Activated CD8-positive, alpha-beta memory T cell treated with anti-CD3 and anti-CD28 coated beads, Interleukin-2, amount 10 ng/mL, durations not matched to agents 7 days and 5 days (primary cell): ENCODE data around the gene KRTAP4-3. TPM values are rescaled to one million over a fixed set of nuclear protein-coding genes. Genes with fewer than 3 reads are reported as not detected.
"Not testable (repeated sequence)": the region's sequence is repeated elsewhere in the genome, so short reads cannot be mapped to it uniquely, and the experiment has no call there.

Source experiments
- ATAC-seq: fragments of 150-1000 bp; cut with Tn5 transposase; one replicate; pipeline ENCODE4 v1.10.0; 2021; ENCODE audit warnings: moderate library complexity
- CTCF ChIA-PET: fragments of 350-600 bp; sonication (Branson Sonifier 250); formaldehyde crosslinking; loops from one replicate; lab custom pipeline; 2021; ENCODE audit warnings: antibody characterized with exemption; lab: Charles Lee
- DNase-seq: peaks from one replicate; pipeline ENCODE4 v3.0.0-alpha.2; 2020
- H3K27ac Mint-ChIP-seq: one replicate; pipeline ENCODE4 v1.8.0; 2021; ENCODE audit warnings: mild to moderate bottlenecking, mixed read lengths
- H3K27me3 Mint-ChIP-seq: one replicate; pipeline ENCODE4 v1.8.0; 2021; ENCODE audit warnings: mixed read lengths
- H3K36me3 Mint-ChIP-seq: one replicate; pipeline ENCODE4 v1.8.0; 2021; ENCODE audit warnings: mild to moderate bottlenecking, mixed read lengths
- H3K4me1 Mint-ChIP-seq: one replicate; pipeline ENCODE4 v1.8.0; 2021; ENCODE audit warnings: mixed read lengths
- H3K4me3 Mint-ChIP-seq: one replicate; pipeline ENCODE4 v1.8.0; 2021; ENCODE audit warnings: mild to moderate bottlenecking, moderate library complexity, mixed read lengths
- H3K9me3 Mint-ChIP-seq: one replicate; pipeline ENCODE4 v1.8.0; 2022; ENCODE audit warnings: low read depth, mixed read lengths
- total RNA-seq, 2 experiments: library from RNA; stranded (reverse); gene quantifications; one replicate each; pipeline ENCODE4 v1.2.3, GENCODE V29; 2021

The KRTAP4-3 gene
- total RNA-seq, 2 experiments from 2014 or later: not detected

DNA sequence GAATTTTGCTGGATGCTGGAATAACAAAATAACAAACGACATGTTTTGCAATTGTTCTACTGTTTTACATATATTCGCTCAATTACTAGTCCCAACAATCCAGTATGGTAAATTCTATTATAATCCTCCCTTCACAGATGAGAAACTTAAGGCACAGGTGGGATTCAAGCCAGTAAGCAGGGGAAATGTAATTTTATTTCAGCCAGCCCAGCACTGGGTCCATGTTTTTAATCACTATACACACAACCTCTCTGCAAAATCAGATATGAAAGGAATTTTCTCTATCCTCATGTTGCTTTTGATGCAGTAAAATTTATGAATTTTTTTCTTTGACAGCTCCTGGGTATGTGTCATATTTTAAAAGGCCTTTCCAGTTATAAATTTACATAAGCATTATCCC, 22.8 kb downstream of the KRTAP4-3 start:
- no peak for DNase-seq
- peaks cover 13% of the 10 kb centered on the region for H3K9me3 Mint-ChIP-seq
- no peak overlapping the region for H3K27ac Mint-ChIP-seq
- peaks cover 2% of the 10 kb centered on the region for H3K27me3 Mint-ChIP-seq
- no peaks in the 10 kb centered on the region for H3K4me1 Mint-ChIP-seq
- ATAC-seq: no peak
- peaks cover 4% of the 10 kb centered on the region for H3K36me3 Mint-ChIP-seq
- CTCF ChIA-PET: no interaction called here
- no peak overlapping the region for H3K4me3 Mint-ChIP-seq

DNA sequence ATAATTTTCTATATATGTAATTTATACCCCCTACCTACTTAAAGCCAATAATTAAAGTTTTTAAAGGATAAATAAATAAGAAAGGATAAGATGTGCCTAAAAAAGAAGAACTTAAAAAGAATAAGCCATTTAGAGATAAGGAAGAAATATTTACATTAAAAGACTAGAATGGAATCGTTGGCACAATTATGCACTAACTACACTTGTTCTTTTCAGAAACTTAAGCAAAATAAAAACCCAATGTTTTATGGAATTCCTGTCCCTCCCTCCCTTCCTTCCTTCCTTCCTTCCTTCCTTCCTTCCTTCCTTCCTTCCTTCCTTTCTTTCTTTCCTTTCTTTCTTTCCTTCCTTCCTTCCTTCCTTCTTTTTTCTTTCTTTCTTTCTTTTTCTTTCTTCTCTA, 23.2 kb downstream of the KRTAP4-3 start:
- Mint-ChIP-seq H3K4me1 (no peaks in the 10 kb centered on the region), H3K27me3 (peaks cover 2% of the 10 kb centered on the region), H3K27ac (no peak overlapping the region), H3K4me3 (no peak overlapping the region), H3K36me3 (peaks cover 4% of the 10 kb centered on the region), H3K9me3 (peaks cover 13% of the 10 kb centered on the region)
- no peak for ATAC-seq
- DNase-seq: no peak
- CTCF ChIA-PET: no interaction called here

- H3K4me3 Mint-ChIP-seq: no peak overlapping the region
- peaks cover 7% of the 10 kb centered on the region for H3K36me3 Mint-ChIP-seq
- ATAC-seq (no peak), DNase-seq (no peak)
- no peaks in the 10 kb centered on the region for H3K4me1 Mint-ChIP-seq
- CTCF ChIA-PET: no interaction called here
- no peak overlapping the region for H3K27ac Mint-ChIP-seq
- H3K9me3 Mint-ChIP-seq: peaks cover 19% of the 10 kb centered on the region
- H3K27me3 Mint-ChIP-seq: peaks cover 4% of the 10 kb centered on the region
Measured at GRCh38 chr17:41141361-41141760, 26.7 kb downstream of the KRTAP4-3 start.

DNA sequence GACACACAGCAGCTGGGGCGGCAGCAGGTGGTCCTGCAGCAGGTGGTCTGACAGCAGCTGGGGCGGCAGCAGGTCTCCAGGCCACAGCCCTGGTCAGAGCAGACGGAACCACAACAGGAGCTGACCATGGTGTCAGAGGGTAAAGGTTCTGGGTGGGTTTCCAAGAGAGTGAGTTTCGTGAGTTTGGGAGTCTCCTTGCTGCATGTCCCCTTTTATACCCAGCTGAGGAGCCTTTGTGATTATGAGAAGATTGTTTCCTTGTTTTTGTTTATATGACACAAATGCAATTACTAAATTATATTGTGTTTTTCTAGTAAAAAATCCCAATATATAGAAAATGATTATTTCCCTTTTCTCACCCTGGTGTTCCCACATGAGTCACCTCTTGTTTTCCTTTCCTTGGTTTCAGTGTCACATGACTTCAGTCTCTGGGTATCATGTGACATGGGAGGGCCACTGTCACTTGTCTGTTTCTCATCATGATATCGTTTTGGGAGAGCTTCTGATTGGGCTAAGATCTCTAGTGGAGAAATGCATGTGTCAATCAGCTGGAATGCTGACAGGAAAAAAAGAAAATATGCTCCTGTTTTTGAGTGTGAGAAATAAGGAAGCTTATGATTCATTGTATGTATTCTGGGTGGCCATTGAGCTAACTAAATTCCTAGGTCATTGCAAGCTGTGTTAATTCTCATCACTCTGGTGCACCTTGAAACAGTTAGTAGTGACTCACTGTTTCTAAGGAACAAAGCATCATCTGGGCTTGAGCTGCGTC, 27.5 kb downstream of the KRTAP4-3 start, which contains the start of gene KRTAP4-6:
TSS of gene KRTAP4-6 (minus strand) at position 185 of the 772 bp plus-strand sequence. CDS start at position 128, 57 bp downstream.
- Mint-ChIP-seq H3K27me3 (peaks cover 4% of the 10 kb centered on the region), H3K9me3 (peaks cover 19% of the 10 kb centered on the region), H3K4me1 (no peaks in the 10 kb centered on the region), H3K4me3 (no peak within 1 kb of the TSS), H3K27ac (no peak within 1 kb of the TSS), H3K36me3 (peaks cover 7% of the 10 kb centered on the region)
- DNase-seq (no peak), ATAC-seq (no peak)
- CTCF ChIA-PET: no interaction called here

DNA sequence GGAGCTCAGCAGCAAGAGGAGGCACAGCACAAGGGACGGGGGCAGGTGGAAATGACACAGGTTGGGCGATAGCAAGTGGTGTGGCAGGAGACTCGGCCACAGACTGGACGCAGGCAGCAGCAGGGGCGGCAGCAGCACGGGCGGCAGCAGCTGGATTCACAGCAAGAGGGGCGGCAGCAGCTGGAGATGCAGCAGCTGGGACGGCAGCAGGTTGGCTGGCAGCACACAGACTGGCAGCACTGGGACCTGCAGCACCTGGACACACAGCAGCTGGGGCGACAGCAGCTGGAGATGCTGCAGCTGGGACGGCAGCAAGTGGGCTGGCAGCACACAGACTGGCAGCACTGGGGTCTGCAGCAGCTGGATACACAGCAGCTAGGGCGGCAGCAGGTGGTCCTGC, 28.2 kb downstream of the KRTAP4-3 start:
- H3K4me3 Mint-ChIP-seq, H3K36me3 Mint-ChIP-seq, DNase-seq, H3K4me1 Mint-ChIP-seq, H3K27ac Mint-ChIP-seq, H3K27me3 Mint-ChIP-seq, ATAC-seq, CTCF ChIA-PET: not testable (repeated sequence)
- H3K9me3 Mint-ChIP-seq: peaks cover 19% of the 10 kb centered on the region

DNA sequence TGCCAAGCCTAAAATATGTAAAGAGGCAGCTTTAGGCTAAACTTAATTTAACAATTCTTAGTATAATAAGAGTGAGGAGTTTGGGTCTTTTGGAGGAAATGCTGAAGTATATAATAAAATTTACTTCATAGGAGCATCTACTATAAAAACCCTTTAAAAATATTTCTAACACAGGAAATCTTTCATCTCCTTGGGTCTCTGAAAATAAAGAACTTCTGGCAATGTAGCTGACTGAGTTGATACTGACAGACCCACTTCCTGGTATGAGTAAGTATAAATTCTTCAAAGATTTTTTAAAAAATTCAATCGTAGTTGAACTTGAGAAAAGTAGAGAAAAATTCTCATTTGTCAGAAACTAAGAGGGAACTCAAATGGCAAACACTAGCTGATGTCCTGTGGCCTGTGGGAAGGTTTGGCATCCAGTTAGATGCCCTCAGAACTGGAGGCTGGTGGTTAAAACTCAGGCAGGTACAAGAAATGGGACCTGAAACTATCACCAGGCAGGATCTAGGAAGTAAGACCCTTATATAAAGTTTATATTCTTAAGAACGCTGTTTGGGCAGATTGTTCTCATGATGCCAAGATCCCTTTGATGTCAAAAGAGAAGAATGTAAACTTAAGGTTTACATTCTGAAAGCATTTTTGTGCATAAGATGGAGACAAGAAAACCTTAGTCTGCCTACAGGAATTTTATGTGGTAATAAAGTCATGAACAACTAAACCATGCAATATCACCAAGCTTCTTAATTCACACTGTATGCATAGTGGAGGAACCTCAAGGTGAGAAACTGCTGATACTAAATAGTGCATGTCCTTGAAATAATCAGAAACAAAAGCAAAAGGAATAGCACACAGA, 33.9 kb downstream of the KRTAP4-3 start:
- DNase-seq (no peak), ATAC-seq (no peak)
- CTCF ChIA-PET: no interaction called here

DNA sequence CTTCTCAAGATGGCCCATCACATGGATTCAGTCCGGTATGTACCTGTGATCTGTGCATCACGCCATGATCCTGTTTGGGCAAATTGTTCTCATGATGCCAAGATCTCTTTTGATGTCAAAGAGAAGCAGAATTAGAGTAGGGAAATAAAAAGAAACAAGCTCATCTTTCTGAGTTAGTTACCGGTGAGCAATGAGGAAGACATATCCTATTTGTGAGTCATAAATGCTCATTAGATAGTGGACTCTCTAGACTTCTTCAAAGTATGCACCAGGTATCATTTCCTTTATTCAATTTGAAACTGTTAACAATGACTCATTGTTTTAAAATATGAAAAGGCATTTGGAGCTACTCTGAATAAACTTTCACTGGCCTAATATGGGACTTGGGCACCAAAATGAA, 36.0 kb downstream of the KRTAP4-3 start:
- no peak for DNase-seq
- no peak for ATAC-seq
- Mint-ChIP-seq H3K4me1 (no peaks in the 10 kb centered on the region), H3K27ac (no peak overlapping the region), H3K27me3 (peaks cover 11% of the 10 kb centered on the region), H3K4me3 (no peak overlapping the region), H3K36me3 (no peaks in the 10 kb centered on the region), H3K9me3 (no peaks in the 10 kb centered on the region)
- CTCF ChIA-PET: no interaction called here

More for the DNA sequence above, 33.9 kb downstream of the KRTAP4-3 start:
- H3K27me3 Mint-ChIP-seq: peaks cover 9% of the 10 kb centered on the region
- H3K4me3 Mint-ChIP-seq: no peak overlapping the region
- no peaks in the 10 kb centered on the region for H3K4me1 Mint-ChIP-seq
- H3K36me3 Mint-ChIP-seq: no peaks in the 10 kb centered on the region
- H3K9me3 Mint-ChIP-seq: peaks cover 3% of the 10 kb centered on the region
- no peak overlapping the region for H3K27ac Mint-ChIP-seq

DNA sequence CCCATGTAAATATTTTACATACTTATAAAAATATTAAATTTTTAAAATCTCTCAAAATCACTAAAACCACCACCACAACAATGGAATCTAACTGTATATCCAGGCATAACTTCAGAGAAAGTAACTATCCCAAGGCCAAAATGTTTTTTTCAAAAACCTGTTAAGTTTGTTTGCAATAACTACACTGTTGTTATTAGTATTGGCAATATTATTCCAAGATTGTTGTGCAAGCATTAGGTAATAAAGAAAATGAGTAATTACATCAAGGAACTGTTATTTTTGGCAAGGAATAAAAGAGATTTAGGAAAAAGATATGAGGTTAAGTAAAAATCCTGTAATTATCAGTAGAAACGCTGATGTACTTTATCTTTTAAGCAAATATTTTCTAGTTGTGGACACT, 40.6 kb downstream of the KRTAP4-3 start:
- Mint-ChIP-seq H3K27me3 (peaks cover 15% of the 10 kb centered on the region), H3K9me3 (peaks cover 2% of the 10 kb centered on the region), H3K36me3 (no peaks in the 10 kb centered on the region), H3K4me1 (peaks cover 5% of the 10 kb centered on the region), H3K27ac (no peak overlapping the region), H3K4me3 (no peak overlapping the region)
- no peak for DNase-seq
- CTCF ChIA-PET: no interaction called here
- ATAC-seq: no peak

GRCh38 chr17:41126412-41126811, 41.6 kb downstream of the KRTAP4-3 start:
- H3K4me1 Mint-ChIP-seq: peaks cover 5% of the 10 kb centered on the region
- CTCF ChIA-PET: no interaction called here
- no peak overlapping the region for H3K27ac Mint-ChIP-seq
- H3K4me3 Mint-ChIP-seq: no peak overlapping the region
- H3K27me3 Mint-ChIP-seq: peaks cover 18% of the 10 kb centered on the region
- DNase-seq (no peak), ATAC-seq (no peak)
- peaks cover 2% of the 10 kb centered on the region for H3K9me3 Mint-ChIP-seq
- no peaks in the 10 kb centered on the region for H3K36me3 Mint-ChIP-seq

- CTCF ChIA-PET: no interaction called here
- peaks cover 18% of the 10 kb centered on the region for H3K27me3 Mint-ChIP-seq
- H3K27ac Mint-ChIP-seq: no peak overlapping the region
- no peak overlapping the region for H3K4me3 Mint-ChIP-seq
- no peaks in the 10 kb centered on the region for H3K36me3 Mint-ChIP-seq
- H3K9me3 Mint-ChIP-seq: peaks cover 2% of the 10 kb centered on the region
- DNase-seq (no peak), ATAC-seq (no peak)
- peaks cover 10% of the 10 kb centered on the region for H3K4me1 Mint-ChIP-seq
Measured at GRCh38 chr17:41125064-41125463, 43.0 kb downstream of the KRTAP4-3 start.

DNA sequence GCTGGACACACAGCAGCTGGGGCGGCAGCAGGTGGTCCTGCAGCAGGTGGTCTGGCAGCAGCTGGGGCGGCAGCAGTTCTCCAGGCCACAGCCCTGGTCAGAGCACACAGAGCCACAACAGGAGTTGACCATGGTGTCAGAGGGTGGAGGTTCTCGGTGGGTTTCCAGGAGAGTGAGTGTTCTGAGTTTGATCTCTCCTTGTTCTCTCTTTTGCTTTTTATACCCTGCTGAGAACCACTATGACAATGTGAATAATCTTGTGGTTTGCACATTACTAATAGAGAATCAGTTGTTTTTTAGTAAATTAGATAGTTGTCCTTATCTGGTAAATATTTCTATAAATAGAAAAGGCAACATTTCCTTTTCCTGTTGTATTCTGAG, 44.0 kb downstream of the KRTAP4-3 start, which contains the start of gene KRTAP4-12:
TSS of gene KRTAP4-12 (minus strand) at position 192 of the 381 bp plus-strand sequence. CDS start at position 132, 60 bp downstream.
- H3K4me3 Mint-ChIP-seq, H3K9me3 Mint-ChIP-seq, ATAC-seq, H3K27ac Mint-ChIP-seq, CTCF ChIA-PET, H3K36me3 Mint-ChIP-seq, DNase-seq: not testable (repeated sequence)
- H3K27me3 Mint-ChIP-seq: peaks cover 15% of the 10 kb centered on the region
- H3K4me1 Mint-ChIP-seq: peaks cover 11% of the 10 kb centered on the region

DNA sequence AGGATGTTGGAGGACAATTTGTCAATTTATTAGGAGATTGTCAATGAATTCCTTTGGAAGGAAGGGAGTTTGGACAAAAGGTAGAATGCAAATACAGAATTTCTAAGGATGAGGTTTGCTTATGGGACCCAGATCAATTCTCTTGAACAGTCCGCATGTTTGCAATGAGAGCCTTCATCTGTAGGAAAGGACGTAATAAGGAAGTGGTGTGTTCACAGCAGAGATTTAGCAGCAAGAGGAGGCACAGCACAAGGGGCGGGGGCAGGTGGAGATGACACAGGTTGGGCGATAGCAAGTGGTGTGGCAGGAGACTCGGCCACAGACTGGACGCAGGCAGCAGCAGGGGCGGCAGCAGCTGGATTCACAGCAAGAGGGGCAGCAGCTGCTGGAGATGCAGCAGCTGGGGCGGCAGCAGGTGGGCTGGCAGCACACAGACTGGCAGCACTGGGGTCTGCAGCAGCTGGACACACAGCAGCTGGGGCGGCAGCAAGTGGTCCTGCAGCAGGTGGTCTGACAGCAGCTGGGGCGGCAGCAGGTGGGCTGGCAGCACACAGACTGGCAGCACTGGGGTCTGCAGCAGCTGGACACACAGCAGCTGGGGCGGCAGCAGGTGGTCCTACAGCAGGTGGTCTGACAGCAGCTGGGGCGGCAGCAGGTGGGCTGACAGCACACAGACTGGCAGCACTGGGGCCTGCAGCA, 44.6 kb downstream of the KRTAP4-3 start:
- DNase-seq: not testable (repeated sequence)

DNA sequence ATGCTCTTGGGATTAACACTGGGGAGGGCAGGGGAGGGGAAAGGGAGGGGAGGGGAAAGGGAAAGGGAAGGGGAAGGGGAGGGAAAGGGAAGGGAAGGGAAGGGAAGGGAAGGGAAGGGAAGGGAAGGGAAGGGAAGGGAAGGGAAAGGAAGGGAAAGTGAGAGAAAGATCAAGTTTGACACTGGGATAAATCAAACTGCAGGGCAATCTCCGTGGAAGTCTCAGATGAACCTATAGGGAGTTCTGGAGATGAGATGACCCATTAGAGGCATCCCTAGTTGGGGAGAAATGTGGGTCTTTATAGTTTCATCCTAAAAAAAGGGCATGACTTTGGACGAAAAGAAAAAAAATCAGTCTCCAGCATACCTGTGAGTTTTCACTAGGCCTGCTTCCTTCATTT, 46.3 kb downstream of the KRTAP4-3 start:
- Mint-ChIP-seq H3K27ac (no peak overlapping the region), H3K4me1 (peaks cover 11% of the 10 kb centered on the region), H3K9me3 (peaks cover 2% of the 10 kb centered on the region), H3K36me3 (no peaks in the 10 kb centered on the region), H3K4me3 (no peak overlapping the region), H3K27me3 (peaks cover 18% of the 10 kb centered on the region)
- CTCF ChIA-PET: no interaction called here
- ATAC-seq (no peak), DNase-seq (no peak)

More for the DNA sequence above, 44.6 kb downstream of the KRTAP4-3 start:
- H3K4me3 Mint-ChIP-seq, ATAC-seq, CTCF ChIA-PET, H3K9me3 Mint-ChIP-seq, H3K36me3 Mint-ChIP-seq, H3K27ac Mint-ChIP-seq: not testable (repeated sequence)
- Mint-ChIP-seq H3K4me1 (peaks cover 11% of the 10 kb centered on the region), H3K27me3 (peaks cover 15% of the 10 kb centered on the region)
